B cell (primary cell): ENCODE results near the gene PITHD1.

Experiments used
- EZH2 ChIP-seq: IDR thresholded peaks from 2 replicates; pipeline ENCODE4 v1.6.1; 2012; ENCODE audit warnings: borderline replicate concordance, low read depth, mild to moderate bottlenecking, moderate library complexity, low read length; ENCODE audit not compliant: insufficient read depth, poor library complexity, severe bottlenecking
- TF ChIP-seq, protein P1 (sequence below): fragments of 200-600 bp; IDR thresholded peaks from one replicate; pipeline ENCODE4 v1.8.0; 2022; ENCODE audit warnings: antibody characterized with exemption, mild to moderate bottlenecking

DNA sequence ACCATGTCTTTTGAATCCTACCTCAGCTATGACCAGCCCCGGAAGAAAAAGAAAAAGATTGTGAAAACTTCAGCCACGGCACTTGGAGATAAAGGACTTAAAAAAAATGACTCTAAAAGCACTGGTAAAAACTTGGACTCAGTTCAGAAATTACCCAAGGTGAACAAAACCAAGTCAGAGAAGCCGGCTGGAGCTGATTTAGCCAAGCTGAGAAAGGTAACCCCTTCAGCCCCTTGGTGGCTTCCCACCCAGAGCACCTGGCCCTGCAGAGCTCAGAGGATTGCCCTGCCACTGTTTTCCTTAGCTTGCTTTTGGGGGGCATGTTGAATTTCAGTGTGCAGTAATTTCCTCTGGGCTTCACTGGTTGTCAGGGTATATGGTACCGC is 26.4 kb upstream of the PITHD1 start:
- TF ChIP-seq, protein P1, sequence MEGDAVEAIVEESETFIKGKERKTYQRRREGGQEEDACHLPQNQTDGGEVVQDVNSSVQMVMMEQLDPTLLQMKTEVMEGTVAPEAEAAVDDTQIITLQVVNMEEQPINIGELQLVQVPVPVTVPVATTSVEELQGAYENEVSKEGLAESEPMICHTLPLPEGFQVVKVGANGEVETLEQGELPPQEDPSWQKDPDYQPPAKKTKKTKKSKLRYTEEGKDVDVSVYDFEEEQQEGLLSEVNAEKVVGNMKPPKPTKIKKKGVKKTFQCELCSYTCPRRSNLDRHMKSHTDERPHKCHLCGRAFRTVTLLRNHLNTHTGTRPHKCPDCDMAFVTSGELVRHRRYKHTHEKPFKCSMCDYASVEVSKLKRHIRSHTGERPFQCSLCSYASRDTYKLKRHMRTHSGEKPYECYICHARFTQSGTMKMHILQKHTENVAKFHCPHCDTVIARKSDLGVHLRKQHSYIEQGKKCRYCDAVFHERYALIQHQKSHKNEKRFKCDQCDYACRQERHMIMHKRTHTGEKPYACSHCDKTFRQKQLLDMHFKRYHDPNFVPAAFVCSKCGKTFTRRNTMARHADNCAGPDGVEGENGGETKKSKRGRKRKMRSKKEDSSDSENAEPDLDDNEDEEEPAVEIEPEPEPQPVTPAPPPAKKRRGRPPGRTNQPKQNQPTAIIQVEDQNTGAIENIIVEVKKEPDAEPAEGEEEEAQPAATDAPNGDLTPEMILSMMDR = no peak
- no peak for TF ChIP-seq EZH2
